Common myeloid progenitor, CD34-positive (primary cell): ENCODE results near the gene ATP11A.

Experiments
- CTCF ChIA-PET: fragments of 350-600 bp; sonication (Branson Sonifier 250); formaldehyde crosslinking; loops from one replicate; lab custom pipeline; 2021; ENCODE audit warnings: antibody characterized with exemption; lab: Charles Lee
- POLR2A ChIA-PET: fragments of 350-600 bp; sonication (Branson Sonifier 250); formaldehyde crosslinking; loops from one replicate; lab custom pipeline; 2021; ENCODE audit warnings: antibody characterized with exemption; lab: Charles Lee
- DNase-seq, 3 donors: peaks; one replicate each; pipeline versions ENCODE4 v3.0.0 to v3.0.0-alpha.2; 2013
- H3K27ac ChIP-seq, 2 experiments: 1 replicate in 1 of 2; 2 replicates in 1 of 2; pipeline ENCODE4 v1.7.0; 2013; ENCODE audit warnings: inconsistent platforms in 2 of 2, low read length in 2 of 2, mild to moderate bottlenecking in 2 of 2, low read depth in 1 of 2, moderate library complexity in 1 of 2; ENCODE audit not compliant: severe bottlenecking in 2 of 2, insufficient read depth in 1 of 2, poor library complexity in 1 of 2
- H3K27me3 ChIP-seq, 5 experiments: replicated peaks in 2 of 5; 1 replicate in 3 of 5; 2 replicates in 2 of 5; pipeline versions ENCODE4 v1.6.1 to v1.7.0; 2013; ENCODE audit warnings: low read length in 4 of 5, mild to moderate bottlenecking in 2 of 5, moderate library complexity in 2 of 5, inconsistent platforms in 1 of 5; ENCODE audit not compliant: insufficient read depth in 5 of 5, control insufficient read depth in 4 of 5
- H3K36me3 ChIP-seq, 4 experiments: 1 replicate in 2 of 4; 2 replicates in 2 of 4; pipeline versions ENCODE4 v1.6.1 to v1.7.0; 2013; ENCODE audit warnings: low read length in 3 of 4, control low read depth in 1 of 4, mild to moderate bottlenecking in 1 of 4; ENCODE audit not compliant: control insufficient read depth in 4 of 4, insufficient read depth in 4 of 4
- H3K4me1 ChIP-seq, 4 experiments: 1 replicate in 3 of 4; 2 replicates in 1 of 4; pipeline versions ENCODE4 v1.6.1 to v1.7.1; 2013; ENCODE audit warnings: low read length in 3 of 4, mild to moderate bottlenecking in 3 of 4, control low read depth in 1 of 4, inconsistent platforms in 1 of 4, moderate library complexity in 1 of 4; ENCODE audit not compliant: control insufficient read depth in 4 of 4, insufficient read depth in 4 of 4; ENCODE audit errors: control extremely low read depth in 1 of 4
- H3K4me3 ChIP-seq, 7 experiments: 1 replicate in 4 of 7; 2 replicates in 3 of 7; pipeline versions ENCODE4 v1.5.1 to v1.7.0; 2013; ENCODE audit warnings: mild to moderate bottlenecking in 7 of 7, low read length in 6 of 7, moderate library complexity in 6 of 7, inconsistent platforms in 2 of 7, low read depth in 2 of 7, control low read depth in 1 of 7; ENCODE audit not compliant: insufficient read depth in 4 of 7, control insufficient read depth in 1 of 7; ENCODE audit errors: extremely low read depth in 1 of 7
- H3K9me3 ChIP-seq, 5 experiments: 1 replicate in 4 of 5; 2 replicates in 1 of 5; pipeline versions ENCODE4 v1.6.1 to v1.7.1; 2013; ENCODE audit warnings: low read length in 4 of 5, mild to moderate bottlenecking in 2 of 5, inconsistent platforms in 1 of 5, low read depth in 1 of 5, moderate library complexity in 1 of 5; ENCODE audit not compliant: control insufficient read depth in 4 of 5, insufficient read depth in 2 of 5; ENCODE audit errors: control extremely low read depth in 1 of 5
- WGBS: methylation state at CpG from one replicate; pipeline ENCODE4 v1.1.5; 2013; ENCODE audit not compliant: insufficient coverage; 5-methylcytosine and 5-hydroxymethylcytosine counted together

ATP11A gene

GRCh38 chr13:112918746-112919145 lies 228.9 kb downstream of the ATP11A start:
- no peaks in the 10 kb centered on the region for H3K36me3 ChIP-seq
- CTCF ChIA-PET, result no interaction called here
- no peaks in the 10 kb centered on the region for H3K9me3 ChIP-seq
- over 99% methylated on average over 13 of the region's 13 CpGs for WGBS
- no peak overlapping the region for H3K27ac ChIP-seq
- POLR2A ChIA-PET, result no interaction called here
- H3K4me1 ChIP-seq, result no peaks in the 10 kb centered on the region
- no peaks in the 10 kb centered on the region for H3K27me3 ChIP-seq
- no peak overlapping the region for H3K4me3 ChIP-seq
- DNase-seq, result no peak

- H3K4me3 ChIP-seq, result no peak overlapping the region
- peaks cover 0 to 4% (median 0%) of the 10 kb centered on the region in 5 experiments for H3K9me3 ChIP-seq
- no peaks in the 10 kb centered on the region for H3K36me3 ChIP-seq
- DNase-seq, result no peak
- no peak overlapping the region for H3K27ac ChIP-seq
- ChIA-PET POLR2A (interaction anchor here (0.7 kb wide), 1 partner anchor 900 kb away, joined by 3 read pairs; no protein-coding TSS in a partner anchor), CTCF (no interaction called here)
- WGBS, result 100% methylated on average over 2 of the region's 12 CpGs
- H3K27me3 ChIP-seq, result peaks cover 0 to 2% (median 0%) of the 10 kb centered on the region in 5 experiments
- H3K4me1 ChIP-seq, result peaks cover 0 to 8% (median 5%) of the 10 kb centered on the region in 4 experiments
These were observed 234.1 kb downstream of the ATP11A start for GRCh38 chr13:112923962-112924361.

- peaks cover 0 to 4% (median 0%) of the 10 kb centered on the region in 5 experiments for H3K9me3 ChIP-seq
- H3K4me3 ChIP-seq, result no peak overlapping the region
- no peak overlapping the region for H3K27ac ChIP-seq
- DNase-seq, result no peak
- WGBS, result no CpG with 5 or more reads among the region's 2 CpGs
- CTCF ChIA-PET, result interaction anchor here (1.2 kb wide), 1 partner anchor 13 kb away, joined by 3 read pairs; no protein-coding TSS in a partner anchor
- H3K27me3 ChIP-seq, result peaks cover 0 to 5% (median 0%) of the 10 kb centered on the region in 5 experiments
- H3K4me1 ChIP-seq, result peaks cover 0 to 12% (median 9%) of the 10 kb centered on the region in 4 experiments
- no peaks in the 10 kb centered on the region for H3K36me3 ChIP-seq
- POLR2A ChIA-PET, result no interaction called here
These were observed 234.5 kb downstream of the ATP11A start for GRCh38 chr13:112924365-112924764.

GRCh38 chr13:112926003-112926402 lies 236.2 kb downstream of the ATP11A start:
- Histone ChIP-seq H3K4me3 (no peak overlapping the region), H3K4me1 (peaks cover 3 to 19% (median 17%) of the 10 kb centered on the region in 4 experiments), H3K27me3 (peaks cover 0 to 5% (median 0%) of the 10 kb centered on the region in 5 experiments), H3K27ac (no peak overlapping the region), H3K36me3 (no peaks in the 10 kb centered on the region), H3K9me3 (peaks cover 0 to 4% (median 0%) of the 10 kb centered on the region in 5 experiments)
- POLR2A ChIA-PET, result no interaction called here
- CTCF ChIA-PET, result no interaction called here
- no peak for DNase-seq
- 97% methylated on average over 15 of the region's 15 CpGs for WGBS

- CTCF ChIA-PET, result no interaction called here
- POLR2A ChIA-PET, result interaction anchor here (0.5 kb wide), 1 partner anchor 37 kb away, joined by 4 read pairs; no protein-coding TSS in a partner anchor
- Histone ChIP-seq H3K4me1 (peaks cover 3 to 19% (median 17%) of the 10 kb centered on the region in 4 experiments), H3K27ac (no peak overlapping the region), H3K4me3 (no peak overlapping the region), H3K36me3 (no peaks in the 10 kb centered on the region), H3K27me3 (peaks cover 0 to 5% (median 0%) of the 10 kb centered on the region in 5 experiments), H3K9me3 (peaks cover 0 to 4% (median 0%) of the 10 kb centered on the region in 5 experiments)
- WGBS, result 98% methylated on average over 5 of the region's 5 CpGs
- no peak for DNase-seq
These were observed 237.2 kb downstream of the ATP11A start for GRCh38 chr13:112926993-112927392.

- POLR2A ChIA-PET, result no interaction called here
- peak overlapping the region in 1 of 7 experiments; percentile 58 for H3K4me3 ChIP-seq
- H3K36me3 ChIP-seq, result no peaks in the 10 kb centered on the region
- WGBS, result 56% methylated on average over 11 of the region's 21 CpGs
- peaks cover 0 to 5% (median 0%) of the 10 kb centered on the region in 5 experiments for H3K27me3 ChIP-seq
- DNase-seq, result peak in 1 of 3 donors; percentile 6
- H3K27ac ChIP-seq, result no peak overlapping the region
- H3K9me3 ChIP-seq, result peaks cover 0 to 4% (median 0%) of the 10 kb centered on the region in 5 experiments
- CTCF ChIA-PET, result interaction anchor here (1.0 kb wide), 1 partner anchor 10 kb away, joined by 3 read pairs; no protein-coding TSS in a partner anchor
- H3K4me1 ChIP-seq, result peaks cover 3 to 19% (median 17%) of the 10 kb centered on the region in 4 experiments
These were observed 238.5 kb downstream of the ATP11A start for GRCh38 chr13:112928020-112928971.
